Measurements from ENCODE around the gene CBX8.

Gene CBX8

DNA sequence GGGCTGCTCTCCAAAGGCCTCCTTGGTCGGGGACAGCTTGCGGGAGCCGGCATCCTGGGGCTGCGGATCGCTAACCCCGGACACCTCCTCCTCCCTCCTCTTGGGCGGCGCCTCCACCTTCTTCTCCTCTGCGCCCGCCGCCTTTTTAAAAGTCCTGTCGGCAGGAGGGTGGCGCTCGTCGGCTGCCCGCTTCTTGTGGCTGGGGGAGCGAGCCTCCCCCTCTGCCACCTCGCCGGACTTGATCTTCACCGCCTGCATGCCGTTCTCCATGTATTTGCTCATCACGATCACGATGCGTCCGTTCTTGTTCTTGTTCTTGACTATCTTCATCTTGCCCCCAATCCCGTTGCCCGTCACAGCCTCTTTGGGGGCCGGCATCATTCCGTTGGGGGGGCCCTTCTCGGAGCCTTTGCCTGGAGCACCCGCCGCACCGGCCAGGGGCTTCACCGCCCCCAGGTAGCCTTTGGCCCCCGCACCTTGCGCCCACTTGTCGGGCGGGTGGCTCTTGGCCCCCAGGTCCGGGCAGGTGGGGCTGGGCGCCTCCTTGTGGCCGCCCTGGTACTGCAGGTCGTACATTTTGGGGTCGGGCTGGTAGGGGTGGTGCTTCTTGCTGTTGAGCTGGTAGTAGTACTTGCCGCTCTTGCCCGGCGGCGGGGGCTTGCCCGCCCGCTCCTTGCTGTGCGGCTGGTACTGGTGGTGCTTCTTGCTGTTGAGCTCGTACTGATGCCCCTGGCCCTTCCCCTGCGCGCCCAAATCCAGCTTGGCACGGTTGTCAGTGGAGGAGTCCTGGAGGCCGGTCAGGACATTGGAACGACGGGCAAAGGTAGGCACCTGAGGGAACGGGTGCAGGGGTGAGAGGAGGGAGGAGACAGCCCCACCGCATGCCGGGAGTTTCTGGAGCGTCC, 37.9 kb upstream of the CBX8 start:
- no peak for DNase-seq

DNA sequence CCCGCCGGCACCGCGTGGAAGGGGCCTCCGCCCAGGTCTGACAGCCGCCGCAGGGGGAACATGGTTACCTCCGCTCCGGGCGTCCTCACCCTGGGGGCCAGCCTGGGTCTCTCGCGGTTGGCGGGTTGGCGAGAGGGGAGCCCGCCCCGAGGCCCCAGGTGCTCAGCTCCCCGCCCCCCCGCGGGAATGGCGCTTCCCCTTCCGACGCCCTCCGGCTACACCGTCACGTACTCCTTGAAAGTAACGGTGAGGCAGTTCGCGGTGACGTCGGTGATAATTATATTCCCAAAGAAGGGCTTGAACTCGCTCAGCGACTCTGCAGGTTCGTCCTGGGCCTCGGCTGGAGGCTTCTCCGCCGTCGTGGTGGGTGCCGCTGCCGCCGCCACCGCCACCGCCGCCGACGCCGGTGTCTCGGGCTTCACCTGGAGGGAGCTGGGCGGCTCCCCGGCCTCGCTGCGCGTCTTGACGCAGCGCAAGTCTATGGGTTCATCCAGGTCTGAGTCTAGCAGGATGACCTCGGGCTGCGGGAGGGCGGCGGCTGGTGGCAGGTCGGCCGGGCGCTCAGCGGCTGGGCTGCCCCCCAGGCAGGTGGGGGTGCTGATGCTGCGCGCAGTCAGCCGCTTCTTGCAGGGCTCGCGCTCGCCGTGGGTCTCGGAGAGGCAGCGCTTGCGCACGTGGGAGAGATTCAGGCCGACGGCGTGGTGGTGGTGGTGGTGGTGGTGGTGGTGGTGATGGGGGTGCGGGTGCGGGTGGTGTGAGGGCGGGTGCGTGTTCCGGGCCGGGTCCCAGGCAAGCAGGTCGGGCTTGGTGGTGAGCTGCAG, 37.1 kb upstream of the CBX8 start:
- no peak for DNase-seq

DNA sequence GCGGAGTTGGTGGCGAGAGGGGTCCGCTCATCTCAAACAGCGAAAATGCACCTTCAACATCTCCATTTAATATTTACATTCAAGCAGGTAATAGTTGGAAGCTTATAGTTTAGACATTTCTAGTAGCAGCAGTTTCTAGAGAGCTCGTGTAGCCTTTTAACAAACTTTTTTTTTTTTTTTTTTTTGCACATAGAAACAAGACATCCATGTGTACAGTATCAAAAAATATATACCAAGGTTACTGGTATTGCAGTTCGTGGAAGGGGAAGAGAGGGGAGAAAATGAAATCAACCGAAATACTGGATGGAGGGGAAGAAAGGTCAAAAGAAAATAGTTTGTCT, 36.2 kb upstream of the CBX8 start:
- no peak for DNase-seq

DNA sequence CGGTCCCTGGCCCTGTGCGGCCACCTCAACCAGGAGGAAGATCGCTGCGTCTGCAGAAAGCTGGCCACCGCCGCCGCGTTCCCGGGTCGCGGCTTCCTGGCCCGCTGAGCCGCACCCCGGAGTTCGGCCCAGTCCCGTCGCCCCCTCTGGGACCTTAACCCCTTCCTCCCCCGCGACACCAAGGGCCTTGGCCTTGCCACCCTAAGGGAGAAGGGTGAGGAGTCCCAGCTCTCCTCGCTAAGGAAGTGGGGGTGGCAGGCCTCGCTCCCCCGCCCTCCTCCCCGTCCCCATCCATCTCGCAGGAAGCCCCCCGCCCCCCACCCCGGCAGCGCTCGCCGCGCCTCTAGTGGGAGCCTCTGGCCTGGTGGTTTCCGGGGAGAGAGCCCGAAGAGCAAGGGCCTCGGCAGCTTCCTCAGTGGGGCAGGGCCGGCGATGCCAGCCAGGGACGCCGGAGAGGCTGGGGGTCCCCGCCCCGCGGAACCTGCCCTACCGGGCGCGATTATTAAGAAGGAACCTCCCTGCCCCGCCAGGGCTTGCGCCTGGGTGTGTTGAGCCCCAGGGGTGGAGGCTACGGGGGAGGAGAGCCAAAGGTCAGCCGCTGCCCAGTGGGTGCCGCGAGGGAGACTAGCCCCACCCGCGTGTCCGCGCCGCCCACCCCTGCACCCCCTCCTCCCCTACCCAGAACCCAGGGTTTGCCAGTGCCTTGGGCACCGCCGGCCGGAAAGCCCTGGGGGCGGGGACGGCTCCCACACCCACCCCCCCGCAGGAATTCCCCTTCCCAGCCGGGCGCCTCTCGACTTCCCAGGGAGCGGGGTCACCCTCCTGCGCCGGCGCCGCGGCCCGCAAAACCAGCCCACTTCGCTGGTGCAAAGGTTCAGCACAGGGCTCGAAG, 35.6 kb upstream of the CBX8 start:
- no peak for DNase-seq

DNA sequence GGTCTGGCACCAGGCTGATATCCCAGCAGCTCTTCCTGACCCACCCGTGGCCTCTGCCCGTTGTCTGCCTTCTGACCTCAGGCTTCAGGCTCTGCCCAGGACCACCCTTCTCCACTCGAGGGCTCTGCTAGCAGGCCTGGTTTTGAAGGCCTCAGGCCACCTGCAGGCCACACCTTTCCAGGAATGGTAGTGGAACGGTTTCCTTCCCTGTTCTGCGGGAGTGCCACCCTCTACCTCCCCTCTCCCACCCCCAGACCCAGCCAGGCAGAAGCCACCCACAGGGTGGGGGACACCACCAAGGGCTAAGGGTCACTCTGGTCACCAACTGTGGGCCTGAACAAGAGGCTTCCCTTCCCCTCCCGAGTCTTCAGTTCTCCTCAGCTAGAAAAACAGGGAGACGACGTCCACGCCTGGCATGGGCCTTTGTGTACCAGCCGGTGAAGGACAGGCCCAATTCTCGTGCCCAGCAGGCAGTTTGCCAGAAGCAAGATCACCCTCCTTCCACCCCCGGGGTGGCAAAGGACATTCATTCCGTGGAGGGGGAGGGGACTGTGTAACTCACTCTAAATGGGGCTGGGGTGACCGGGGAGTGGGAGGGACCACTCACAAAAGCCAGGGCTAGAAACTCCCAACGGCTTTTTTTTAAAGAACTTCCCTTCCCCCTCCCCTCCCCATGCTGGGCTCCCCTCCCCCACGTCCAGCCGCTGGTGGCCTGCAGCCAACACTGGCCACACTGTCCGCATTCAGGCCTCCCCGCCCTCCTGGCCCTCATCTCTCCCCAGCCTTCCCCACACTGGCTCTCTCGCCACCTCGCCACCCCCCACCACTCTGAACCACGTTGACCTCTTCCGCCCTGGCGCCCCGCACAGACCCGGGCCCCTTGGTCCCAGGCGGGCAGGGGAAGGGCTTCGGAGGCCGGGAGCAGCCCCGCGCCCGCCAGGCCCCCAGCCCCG, 34.7 kb upstream of the CBX8 start:
- DNase-seq: no peak

DNA sequence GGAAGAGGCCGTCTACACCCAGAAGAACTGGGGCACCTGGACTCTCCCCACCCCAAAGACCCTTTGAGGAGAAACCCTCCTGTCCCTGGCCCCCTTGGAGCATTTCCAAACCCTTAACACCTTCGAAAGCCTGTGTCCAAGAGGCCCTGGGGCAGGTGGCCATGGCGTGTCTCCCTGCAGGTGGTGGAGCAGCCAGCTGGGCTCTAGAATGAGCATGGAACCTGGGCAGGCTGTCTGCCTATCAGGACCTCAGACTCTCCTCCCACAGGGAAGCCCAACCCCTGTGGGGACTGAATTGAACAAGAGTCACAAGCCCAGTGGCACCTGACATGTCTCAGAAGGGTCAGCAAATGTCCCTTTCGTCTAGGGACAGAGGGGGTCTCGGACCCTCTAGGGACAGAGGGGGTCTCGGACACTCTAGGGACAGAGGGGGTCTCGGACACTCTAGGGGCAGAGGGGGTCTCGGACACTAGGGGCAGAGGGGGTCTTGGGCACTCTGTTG, 33.9 kb upstream of the CBX8 start:
- DNase-seq: no peak

DNA sequence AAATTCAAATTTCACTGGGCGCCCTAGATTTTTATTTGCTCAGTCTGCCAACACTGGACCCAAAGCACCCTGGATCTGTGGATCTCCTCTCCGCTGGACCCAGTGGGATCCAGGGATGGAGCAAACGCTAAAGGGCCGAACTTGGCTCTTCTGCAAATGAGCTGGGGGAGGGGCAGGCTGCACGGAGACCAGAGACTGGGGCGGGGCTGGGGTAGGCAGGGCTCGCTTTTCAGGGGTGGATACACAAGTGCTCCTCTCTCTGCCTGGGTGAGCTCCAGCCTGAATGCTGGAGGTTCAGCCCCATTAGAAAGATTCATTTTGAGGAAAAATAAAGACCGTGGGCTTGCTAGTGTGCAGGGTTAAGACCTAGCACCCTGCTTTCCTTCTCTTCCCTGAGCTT, 33.4 kb upstream of the CBX8 start:
- no peak for DNase-seq

DNA sequence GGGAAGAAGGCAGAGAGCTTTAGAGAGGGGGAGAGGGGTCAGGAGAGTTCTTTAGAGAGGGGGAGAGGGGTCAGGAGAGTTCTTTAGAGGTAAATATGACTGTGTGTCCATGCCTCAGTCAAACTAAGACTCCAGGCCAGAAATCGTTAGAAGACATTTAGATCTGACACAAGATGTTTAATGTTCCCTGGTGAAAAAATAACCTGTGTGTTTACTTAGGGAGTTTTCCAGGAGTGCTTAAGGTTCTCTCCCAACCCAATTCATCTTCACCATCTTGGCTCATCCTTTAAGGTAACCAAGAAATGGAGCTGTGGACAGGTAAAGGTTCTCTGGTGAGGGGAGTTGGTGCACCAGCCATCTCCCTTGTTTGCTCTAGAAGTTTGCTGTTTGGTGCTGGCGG, 32.6 kb upstream of the CBX8 start:
- DNase-seq: no peak

DNA sequence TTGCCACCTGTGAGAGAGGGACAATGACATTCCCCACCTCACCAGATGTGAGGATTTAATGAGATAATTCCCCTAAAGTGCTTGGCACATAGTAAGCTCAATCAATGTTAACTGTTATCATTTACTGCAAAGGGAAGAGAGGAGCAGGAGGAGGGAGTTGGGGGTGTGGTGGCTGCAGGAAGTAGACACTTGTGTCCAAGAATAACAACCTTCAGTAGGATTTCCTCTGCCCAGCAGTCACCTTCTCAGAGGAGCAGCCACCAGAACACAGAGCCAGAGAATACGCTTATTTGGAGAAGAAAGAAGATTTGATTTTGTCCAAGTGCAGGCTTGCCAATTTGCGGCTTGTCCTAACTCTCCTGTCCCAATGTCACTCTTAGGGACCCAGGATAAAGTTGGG, 32.1 kb upstream of the CBX8 start:
- no peak for DNase-seq

DNA sequence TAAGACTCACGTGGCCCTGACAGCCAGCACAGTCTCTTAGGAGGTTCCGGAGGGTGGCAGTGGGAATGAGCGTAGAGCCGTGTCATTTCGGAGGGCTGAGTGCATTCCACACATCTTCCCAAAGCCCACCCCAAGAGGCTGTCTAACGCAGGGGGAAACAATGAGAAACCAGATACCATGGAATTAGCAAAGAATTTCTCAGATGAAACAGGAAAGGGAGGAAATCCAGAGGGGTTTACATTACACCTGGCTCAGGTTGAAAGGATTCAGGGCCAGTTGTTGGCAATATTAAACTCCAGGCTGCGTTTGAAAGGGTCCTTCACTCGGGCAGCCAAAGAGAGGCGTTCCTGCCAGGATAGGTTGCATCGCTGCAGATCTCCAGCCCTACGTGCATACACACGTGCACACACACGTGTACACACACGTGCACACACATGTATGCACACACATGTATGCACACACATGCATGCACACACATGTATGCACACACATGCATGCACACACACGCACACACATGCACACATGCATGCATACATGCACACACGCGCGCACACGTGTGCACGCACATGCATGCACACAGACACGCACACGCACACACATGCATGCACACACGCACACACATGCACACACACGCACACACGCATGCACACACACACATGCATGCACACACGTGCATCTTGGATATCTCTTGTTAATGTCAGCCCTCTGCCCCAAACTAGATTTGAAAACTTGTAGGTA, 30.1 kb upstream of the CBX8 start:
- no peak for DNase-seq

DNA sequence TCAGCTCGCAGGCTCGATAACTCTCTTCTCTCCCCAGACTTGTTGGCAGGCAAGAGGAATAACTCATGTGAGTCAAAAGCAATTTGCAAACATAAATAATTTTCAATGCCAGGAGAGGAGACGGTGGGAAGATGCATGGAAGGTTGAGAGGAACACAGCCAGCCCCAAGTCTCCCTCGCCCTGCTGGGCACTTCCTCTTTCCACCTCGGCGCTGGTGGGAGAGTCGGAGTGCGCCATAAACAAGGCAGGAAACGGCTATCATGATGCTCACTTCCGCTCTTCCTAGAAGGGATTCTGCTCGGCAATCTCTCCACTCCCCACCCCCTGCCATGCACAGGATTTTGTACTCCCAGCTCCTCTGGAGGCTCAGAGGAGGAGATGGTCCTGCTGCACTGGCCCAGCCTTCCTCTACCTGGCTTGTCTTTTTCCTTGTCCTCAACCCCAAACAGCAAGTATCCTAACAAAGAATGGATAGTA, 29.4 kb upstream of the CBX8 start:
- no peak for DNase-seq

DNA sequence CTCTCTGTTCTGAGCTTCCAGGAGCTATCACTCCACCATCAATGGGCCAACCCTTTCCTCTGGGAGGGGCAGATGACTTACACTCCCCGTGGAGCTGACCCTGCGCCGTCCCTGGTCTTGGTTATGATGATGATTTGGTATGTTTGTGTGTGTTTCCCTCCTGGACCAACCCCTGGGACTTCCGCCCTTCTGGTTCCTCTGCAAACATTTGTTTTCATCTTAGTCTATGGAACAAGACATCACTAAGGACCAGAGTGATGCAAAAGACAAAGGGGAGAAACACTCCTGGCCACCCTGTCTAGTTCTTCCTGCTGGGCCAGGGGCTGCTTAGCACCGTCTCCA, 28.7 kb upstream of the CBX8 start:
- DNase-seq: no peak

DNA sequence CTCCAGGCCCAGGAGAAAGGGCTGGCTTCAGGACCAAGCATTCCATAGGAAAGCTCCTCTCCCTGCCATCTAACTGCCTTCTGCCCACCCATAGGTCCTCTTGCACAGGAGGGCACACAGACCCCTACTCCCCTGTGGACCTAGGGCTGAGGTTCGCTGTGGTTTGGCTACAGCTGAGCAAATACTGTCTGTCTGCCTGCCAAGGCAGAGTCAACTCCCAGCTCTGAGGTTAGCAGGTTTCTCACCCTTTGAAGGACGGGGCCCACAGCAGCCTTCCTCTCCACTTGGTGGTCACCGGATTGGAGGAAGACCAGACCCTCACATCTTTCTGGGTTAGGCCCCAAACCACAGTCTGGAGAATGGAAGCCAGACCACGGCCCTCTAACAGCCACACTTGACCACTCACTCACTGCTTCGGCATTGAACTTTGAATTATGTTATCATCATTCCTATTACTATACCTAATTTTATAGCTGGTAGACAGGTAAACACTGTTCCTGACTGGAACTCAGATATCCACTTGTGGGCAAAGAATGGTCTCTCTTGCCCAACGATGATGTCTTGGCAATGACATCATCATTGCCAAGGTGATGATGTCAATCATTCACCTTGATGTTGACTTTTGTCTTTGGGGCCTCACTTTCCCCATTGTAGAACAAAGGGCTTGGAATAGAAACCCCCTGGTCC, 28.2 kb upstream of the CBX8 start:
- DNase-seq: no peak

DNA sequence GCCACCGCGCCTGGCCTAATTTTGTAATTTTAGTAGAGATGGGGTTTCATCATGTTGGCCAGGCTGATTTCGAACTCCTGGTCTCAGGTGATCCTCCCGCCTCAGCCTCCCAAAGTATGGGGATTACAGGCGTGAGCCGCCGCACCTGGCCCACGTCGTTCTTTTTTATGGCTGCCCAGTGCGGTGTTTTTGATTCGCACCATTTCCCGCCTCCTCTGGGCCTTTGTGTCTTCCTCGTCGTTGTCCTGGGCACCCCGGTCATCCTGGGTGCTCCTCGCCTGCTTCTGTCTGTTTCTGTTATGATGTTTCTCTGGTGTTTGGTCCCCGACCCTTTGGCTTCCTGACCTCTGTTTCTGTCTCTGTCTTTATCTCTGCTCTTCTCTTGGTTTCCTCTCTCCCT, 27.4 kb upstream of the CBX8 start:
- DNase-seq: no peak

DNA sequence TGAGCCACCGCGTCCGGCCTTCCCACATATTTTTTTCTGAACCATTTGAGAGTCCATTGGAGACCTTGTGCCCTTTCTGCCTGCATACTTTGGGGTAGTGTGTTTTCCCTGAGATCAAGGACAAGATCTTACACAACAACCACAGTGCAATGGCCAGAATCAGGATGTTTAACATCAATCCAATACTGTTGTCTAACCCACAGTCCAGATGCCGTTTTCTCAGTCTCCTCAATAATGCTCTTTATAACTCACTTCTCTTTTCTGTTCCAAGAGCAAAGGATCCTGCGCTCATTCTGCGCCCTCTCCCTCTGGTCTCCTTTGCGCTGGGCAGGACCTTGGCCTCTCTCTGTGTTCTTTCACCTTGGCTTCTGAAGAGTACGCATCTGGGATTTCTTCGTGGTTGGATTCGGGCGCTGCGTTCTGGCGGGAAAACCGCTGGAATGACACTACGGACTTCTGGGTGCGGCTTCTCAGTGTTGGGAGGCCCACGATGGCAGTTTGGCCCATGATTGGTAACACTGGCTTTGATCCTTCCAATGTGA, 25.8 kb upstream of the CBX8 start:
- DNase-seq: no peak

DNA sequence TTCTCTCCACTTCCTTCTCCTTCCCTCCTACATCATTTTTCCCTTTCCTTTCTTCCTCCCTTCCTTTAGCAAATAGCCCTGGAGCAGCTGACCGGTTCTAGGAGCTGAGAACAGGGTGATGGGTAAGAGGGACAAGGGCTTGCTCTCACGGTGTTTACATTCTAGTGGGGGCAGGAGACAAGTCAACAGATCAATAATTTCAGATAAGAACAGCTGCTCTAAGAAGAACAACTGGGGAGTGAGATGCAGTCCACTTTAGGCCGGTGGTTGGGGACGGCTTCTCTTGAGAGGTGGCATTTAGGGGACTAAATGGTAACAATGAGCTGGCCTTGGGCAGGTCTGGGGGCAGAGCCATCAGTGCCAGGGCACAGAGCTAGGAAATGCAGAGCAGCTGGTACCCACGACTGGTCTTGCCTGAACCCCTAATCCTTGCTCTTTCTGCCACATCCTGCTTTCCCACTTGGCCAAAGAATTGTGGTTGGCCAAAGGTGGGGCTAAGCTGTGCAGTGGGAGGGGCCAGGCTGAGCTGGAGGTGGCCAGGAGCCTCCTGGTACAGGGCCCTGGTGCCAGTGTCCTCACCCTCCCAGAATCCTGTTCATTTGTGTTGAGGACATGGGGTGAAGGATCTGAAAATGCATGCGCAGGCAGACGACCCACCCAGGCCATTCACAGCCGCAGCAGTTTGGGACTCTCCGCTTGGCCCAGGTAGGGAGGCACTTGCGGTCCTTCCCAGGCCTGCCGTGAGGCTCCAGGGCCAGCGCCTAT, 24.6 kb upstream of the CBX8 start:
- DNase-seq: no peak

DNA sequence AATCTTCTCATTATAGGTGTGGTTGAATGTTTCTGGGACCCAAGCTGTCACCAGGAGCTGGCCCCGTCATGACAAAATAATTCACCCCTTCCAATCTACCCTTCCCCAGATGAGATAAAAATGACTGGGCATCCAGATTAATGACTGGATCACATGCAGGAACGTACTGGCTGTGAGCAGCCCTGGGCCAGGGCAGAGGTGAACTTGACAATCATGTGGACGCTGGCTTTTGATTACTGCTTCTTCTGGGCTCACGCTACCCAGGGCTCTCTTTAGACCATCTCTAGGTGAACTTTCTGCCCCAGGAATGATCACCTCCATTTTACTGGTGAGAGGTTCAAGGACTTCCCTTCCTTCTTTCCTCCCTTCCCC, 24.1 kb upstream of the CBX8 start:
- no peak for DNase-seq

DNA sequence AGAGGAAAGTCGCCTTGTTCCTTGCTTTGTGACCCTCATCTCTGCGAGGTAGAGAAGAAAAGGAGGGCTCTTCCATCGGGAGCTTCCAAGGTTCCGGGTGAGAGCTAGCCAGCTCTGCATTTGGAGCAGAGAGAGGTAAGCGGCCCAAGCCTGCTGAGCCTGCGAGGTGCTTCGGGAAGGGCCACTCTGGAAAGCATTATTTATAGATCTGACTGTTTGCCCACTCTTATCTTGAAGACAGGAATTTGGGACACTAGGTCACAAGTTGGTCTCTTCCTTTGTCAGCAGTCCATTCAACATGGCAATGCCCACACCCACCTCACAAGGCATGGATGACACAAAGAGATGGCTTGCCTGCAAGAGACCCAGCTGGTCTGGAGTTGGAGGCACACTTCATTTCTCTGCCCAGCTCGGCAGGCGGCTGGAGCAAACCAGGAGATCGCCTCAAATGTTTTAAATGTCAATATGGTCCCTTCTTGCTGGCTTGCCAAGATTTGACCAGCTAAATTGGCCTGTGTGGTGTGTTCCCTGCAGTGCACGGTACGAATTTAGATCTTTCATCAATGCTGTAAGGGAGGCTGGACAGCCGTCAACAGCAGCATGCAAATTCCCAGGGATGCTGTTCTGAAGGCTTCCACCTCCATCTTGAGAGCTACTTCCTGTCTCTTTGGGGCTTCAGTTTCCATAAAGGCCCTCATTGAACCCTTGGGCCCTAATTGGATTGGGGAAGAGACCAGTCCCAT, 22.8 kb upstream of the CBX8 start:
- no peak for DNase-seq

DNA sequence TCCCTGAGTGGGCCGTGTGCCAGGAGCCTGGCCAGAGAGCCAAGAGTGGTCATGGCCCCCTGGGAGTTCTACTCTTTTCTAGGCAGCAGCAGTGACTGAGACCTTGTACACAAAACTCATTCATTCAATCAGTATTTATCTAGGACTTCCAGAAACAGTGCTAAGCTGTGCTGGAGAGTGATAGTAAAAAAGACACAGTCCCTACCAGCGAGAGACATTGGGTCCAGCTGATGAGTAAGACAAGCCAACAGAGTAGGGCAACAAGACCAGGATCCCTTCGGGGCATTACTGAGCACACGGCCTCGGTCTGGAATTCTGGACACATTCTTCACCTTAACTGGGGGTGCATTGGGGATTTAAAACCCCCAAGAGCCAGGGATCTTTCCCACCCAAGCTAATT, 22.2 kb upstream of the CBX8 start:
- no peak for DNase-seq
